Measurements from ENCODE around the gene SUSD1. TPM values are rescaled to one million over a fixed set of nuclear protein-coding genes. Genes with fewer than 3 reads are reported as not detected.

The SUSD1 gene
- total RNA-seq, 1 donor from 2014 or later, result 16.6 TPM

DNA sequence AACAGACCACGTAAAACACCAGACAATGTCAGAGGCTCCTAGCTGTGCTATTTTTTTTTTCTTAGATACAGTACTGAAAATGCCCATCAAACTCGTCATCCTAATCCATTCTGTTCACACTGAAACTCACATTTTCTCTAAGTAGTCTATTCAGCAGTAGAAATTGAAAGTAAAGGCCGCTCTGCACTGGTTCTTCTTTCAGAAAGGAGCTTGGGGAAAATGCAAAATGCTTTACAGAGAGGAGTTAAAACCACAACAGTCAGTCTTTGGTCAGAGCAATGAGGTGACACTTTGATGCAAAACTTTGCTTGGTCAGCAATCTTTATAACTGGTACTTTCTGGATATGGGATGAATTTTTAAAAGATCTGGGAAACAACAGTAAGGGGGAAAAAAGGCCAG is 43.8 kb upstream of the SUSD1 start:
- H3K9me3 Mint-ChIP-seq (ENCODE audit: unreplicated experiment), result no peaks in the 10 kb centered on the region
- no peaks in the 10 kb centered on the region for H3K27me3 Mint-ChIP-seq (ENCODE audit: low read depth, unreplicated experiment)
- Histone ChIP-seq H3K4me2 (ENCODE audit: low read length) (no peak overlapping the region), H3K9ac (ENCODE audit: low read length) (no peak overlapping the region), H3K27ac (ENCODE audit: low read depth, low read length) (no peak overlapping the region), H2AFZ (ENCODE audit: low read depth, low read length) (no peak overlapping the region), H3K79me2 (ENCODE audit: insufficient read depth, low read length) (no peaks in the 10 kb centered on the region), H3K4me3 (ENCODE audit: insufficient read depth, low read depth, low read length) (no peak overlapping the region), H3K27me3 (ENCODE audit: insufficient read depth, low read length) (no peaks in the 10 kb centered on the region), H3K36me3 (ENCODE audit: insufficient read depth, low read length) (peaks cover 7% of the 10 kb centered on the region), H3K4me1 (ENCODE audit: insufficient read depth, low read length) (no peaks in the 10 kb centered on the region), H3K9me3 (ENCODE audit: insufficient read depth, low read depth, low read length) (no peaks in the 10 kb centered on the region), H4K20me1 (ENCODE audit: insufficient read depth, low read length) (no peaks in the 10 kb centered on the region)
- DNase-seq (ENCODE audit: low read depth) (no peak), FAIRE-seq (no peak)
- H3K36me3 Mint-ChIP-seq (ENCODE audit: low read depth, unreplicated experiment), result peaks cover 10% of the 10 kb centered on the region
- no peak overlapping the region for H3K4me3 Mint-ChIP-seq (ENCODE audit: unreplicated experiment)
- H3K27ac Mint-ChIP-seq (ENCODE audit: unreplicated experiment), result no peak overlapping the region
- H3K4me1 Mint-ChIP-seq (ENCODE audit: low read depth, unreplicated experiment), result peaks cover 17% of the 10 kb centered on the region
- TF ChIP-seq, protein P1, sequence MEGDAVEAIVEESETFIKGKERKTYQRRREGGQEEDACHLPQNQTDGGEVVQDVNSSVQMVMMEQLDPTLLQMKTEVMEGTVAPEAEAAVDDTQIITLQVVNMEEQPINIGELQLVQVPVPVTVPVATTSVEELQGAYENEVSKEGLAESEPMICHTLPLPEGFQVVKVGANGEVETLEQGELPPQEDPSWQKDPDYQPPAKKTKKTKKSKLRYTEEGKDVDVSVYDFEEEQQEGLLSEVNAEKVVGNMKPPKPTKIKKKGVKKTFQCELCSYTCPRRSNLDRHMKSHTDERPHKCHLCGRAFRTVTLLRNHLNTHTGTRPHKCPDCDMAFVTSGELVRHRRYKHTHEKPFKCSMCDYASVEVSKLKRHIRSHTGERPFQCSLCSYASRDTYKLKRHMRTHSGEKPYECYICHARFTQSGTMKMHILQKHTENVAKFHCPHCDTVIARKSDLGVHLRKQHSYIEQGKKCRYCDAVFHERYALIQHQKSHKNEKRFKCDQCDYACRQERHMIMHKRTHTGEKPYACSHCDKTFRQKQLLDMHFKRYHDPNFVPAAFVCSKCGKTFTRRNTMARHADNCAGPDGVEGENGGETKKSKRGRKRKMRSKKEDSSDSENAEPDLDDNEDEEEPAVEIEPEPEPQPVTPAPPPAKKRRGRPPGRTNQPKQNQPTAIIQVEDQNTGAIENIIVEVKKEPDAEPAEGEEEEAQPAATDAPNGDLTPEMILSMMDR (IDR thresholded peaks at IDR 0.05; ENCODE audit: insufficient read depth, low read depth, low read length), result no peak
- no peak for TF ChIP-seq EZH2 (IDR thresholded peaks at IDR 0.05; ENCODE audit: insufficient read depth, low read length)

DNA sequence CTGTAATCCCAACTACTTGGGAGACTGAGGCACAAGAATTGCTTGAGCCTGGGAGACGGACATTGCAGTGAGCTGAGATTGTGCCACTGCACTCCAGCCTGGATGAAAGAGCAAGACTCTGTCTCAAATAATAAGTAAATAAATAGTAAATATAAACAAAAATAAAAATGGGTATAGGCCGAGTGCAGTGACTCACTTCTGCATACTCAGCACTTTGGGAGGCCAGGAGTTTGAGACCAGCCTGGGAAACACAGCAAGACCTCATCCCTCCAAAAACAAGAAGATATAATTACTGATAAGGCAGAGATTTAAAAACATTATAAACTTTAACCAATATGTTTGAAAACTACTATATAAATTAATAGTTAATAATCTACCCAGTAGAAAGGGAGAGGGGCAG is 37.8 kb upstream of the SUSD1 start:
- TF ChIP-seq, protein P1 (IDR thresholded peaks at IDR 0.05; ENCODE audit: insufficient read depth, low read depth, low read length), result no peak
- no peak for TF ChIP-seq EZH2 (IDR thresholded peaks at IDR 0.05; ENCODE audit: insufficient read depth, low read length)
- Mint-ChIP-seq H3K9me3 (ENCODE audit: unreplicated experiment) (no peaks in the 10 kb centered on the region), H3K27me3 (ENCODE audit: low read depth, unreplicated experiment) (no peaks in the 10 kb centered on the region), H3K4me1 (ENCODE audit: low read depth, unreplicated experiment) (no peaks in the 10 kb centered on the region), H3K36me3 (ENCODE audit: low read depth, unreplicated experiment) (peaks cover 39% of the 10 kb centered on the region), H3K4me3 (ENCODE audit: unreplicated experiment) (no peak overlapping the region), H3K27ac (ENCODE audit: unreplicated experiment) (no peak overlapping the region)
- Histone ChIP-seq H2AFZ (ENCODE audit: low read depth, low read length) (no peak overlapping the region), H3K4me3 (ENCODE audit: insufficient read depth, low read depth, low read length) (no peak overlapping the region), H3K4me1 (ENCODE audit: insufficient read depth, low read length) (no peaks in the 10 kb centered on the region), H3K9me3 (ENCODE audit: insufficient read depth, low read depth, low read length) (no peaks in the 10 kb centered on the region), H4K20me1 (ENCODE audit: insufficient read depth, low read length) (no peaks in the 10 kb centered on the region), H3K27ac (ENCODE audit: low read depth, low read length) (no peak overlapping the region), H3K9ac (ENCODE audit: low read length) (no peak overlapping the region), H3K79me2 (ENCODE audit: insufficient read depth, low read length) (no peaks in the 10 kb centered on the region), H3K36me3 (ENCODE audit: insufficient read depth, low read length) (peaks cover 10% of the 10 kb centered on the region), H3K4me2 (ENCODE audit: low read length) (no peak overlapping the region), H3K27me3 (ENCODE audit: insufficient read depth, low read length) (no peaks in the 10 kb centered on the region)
- FAIRE-seq, result no peak
- DNase-seq (ENCODE audit: low read depth), result no peak

DNA sequence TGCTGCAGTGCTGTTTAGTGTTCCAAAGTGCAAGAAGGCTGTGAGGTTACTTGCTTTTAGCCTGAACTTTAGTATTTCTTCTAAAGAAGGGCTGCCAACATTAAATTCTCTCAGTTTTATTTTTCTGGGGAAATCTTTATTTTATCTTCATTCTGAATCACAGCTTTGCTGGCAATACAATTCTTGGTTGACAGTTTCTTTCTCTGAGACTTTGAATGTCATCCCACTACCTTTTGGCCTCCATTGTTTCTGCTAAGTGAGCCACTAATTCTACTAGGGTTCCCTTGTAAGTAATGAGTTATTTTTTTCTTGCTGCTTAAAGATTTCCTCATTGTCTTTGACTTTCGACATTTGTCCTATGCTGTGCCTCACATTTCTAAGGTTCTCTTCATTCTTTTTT is 32.4 kb upstream of the SUSD1 start:
- TF ChIP-seq EZH2 (IDR thresholded peaks at IDR 0.05; ENCODE audit: insufficient read depth, low read length), result no peak
- TF ChIP-seq, protein P1 (IDR thresholded peaks at IDR 0.05; ENCODE audit: insufficient read depth, low read depth, low read length), result no peak
- no peaks in the 10 kb centered on the region for H3K27me3 Mint-ChIP-seq (ENCODE audit: low read depth, unreplicated experiment)
- FAIRE-seq, result no peak

More for the DNA sequence above, 32.4 kb upstream of the SUSD1 start:
- DNase-seq (ENCODE audit: low read depth), result no peak
- Histone ChIP-seq H3K9ac (ENCODE audit: low read length) (no peak overlapping the region), H3K36me3 (ENCODE audit: insufficient read depth, low read length) (peaks cover 7% of the 10 kb centered on the region), H3K79me2 (ENCODE audit: insufficient read depth, low read length) (no peaks in the 10 kb centered on the region), H3K9me3 (ENCODE audit: insufficient read depth, low read depth, low read length) (no peaks in the 10 kb centered on the region), H3K4me1 (ENCODE audit: insufficient read depth, low read length) (peaks cover 12% of the 10 kb centered on the region), H2AFZ (ENCODE audit: low read depth, low read length) (no peak overlapping the region), H3K4me3 (ENCODE audit: insufficient read depth, low read depth, low read length) (no peak overlapping the region), H4K20me1 (ENCODE audit: insufficient read depth, low read length) (no peaks in the 10 kb centered on the region), H3K27me3 (ENCODE audit: insufficient read depth, low read length) (no peaks in the 10 kb centered on the region), H3K27ac (ENCODE audit: low read depth, low read length) (no peak overlapping the region), H3K4me2 (ENCODE audit: low read length) (no peak overlapping the region)
- Mint-ChIP-seq H3K36me3 (ENCODE audit: low read depth, unreplicated experiment) (peaks cover 51% of the 10 kb centered on the region), H3K27ac (ENCODE audit: unreplicated experiment) (peak overlapping the region; percentile 51), H3K4me1 (ENCODE audit: low read depth, unreplicated experiment) (peaks cover 21% of the 10 kb centered on the region), H3K4me3 (ENCODE audit: unreplicated experiment) (no peak overlapping the region), H3K9me3 (ENCODE audit: unreplicated experiment) (no peaks in the 10 kb centered on the region)
